CD4-positive, CD25-positive, alpha-beta regulatory T cell (primary cell): ENCODE data around the gene ITGA11. TPM values are rescaled to one million over a fixed set of nuclear protein-coding genes. Genes with fewer than 3 reads are reported as not detected.

Source experiments
- ATAC-seq, 2 donors: fragments of 150-1000 bp; cut with Tn5 transposase; one replicate each; pipeline ENCODE4 v1.10.0; 2021; ENCODE audit warnings: low read depth in 2 of 2, moderate number of reproducible peaks in 2 of 2, moderate library complexity in 1 of 2
- DNase-seq, 3 donors: peaks; one replicate each; pipeline versions ENCODE4 v3.0.0 to v3.0.0-alpha.2; 2012 to 2022; ENCODE audit warnings: mixed read lengths in 1 of 3
- H3K27ac ChIP-seq: one replicate; pipeline ENCODE4 v1.7.0; 2013; ENCODE audit warnings: mild to moderate bottlenecking, low read length; ENCODE audit not compliant: insufficient read depth, poor library complexity, severe bottlenecking
- H3K27me3 ChIP-seq: one replicate; pipeline ENCODE4 v1.7.0; 2013; ENCODE audit warnings: low read length; ENCODE audit not compliant: control insufficient read depth, insufficient read depth
- H3K36me3 ChIP-seq: one replicate; pipeline ENCODE4 v1.7.0; 2013; ENCODE audit warnings: mild to moderate bottlenecking, low read length, moderate library complexity; ENCODE audit not compliant: control insufficient read depth, insufficient read depth
- H3K4me1 ChIP-seq: 2 replicates; pipeline ENCODE4 v1.7.0; 2013; ENCODE audit warnings: mild to moderate bottlenecking, low read length; ENCODE audit not compliant: insufficient read depth, control insufficient read depth, poor library complexity, severe bottlenecking
- H3K4me3 ChIP-seq: one replicate; pipeline ENCODE4 v1.7.0; 2013; ENCODE audit warnings: low read depth, mild to moderate bottlenecking, low read length, moderate library complexity
- H3K9me3 ChIP-seq, 2 experiments: 1 replicate in 1 of 2; 2 replicates in 1 of 2; pipeline ENCODE4 v1.7.0; 2013; ENCODE audit warnings: low read length in 2 of 2, mild to moderate bottlenecking in 1 of 2, moderate library complexity in 1 of 2; ENCODE audit not compliant: control insufficient read depth in 2 of 2
- H3K27ac Mint-ChIP-seq, 3 donors: one replicate each; pipeline ENCODE4 v1.8.0; 2020 to 2022; ENCODE audit warnings: mild to moderate bottlenecking in 3 of 3, mixed read lengths in 3 of 3, moderate library complexity in 2 of 3
- H3K27me3 Mint-ChIP-seq: one replicate; pipeline ENCODE4 v1.8.0; 2022; ENCODE audit warnings: mild to moderate bottlenecking, mixed read lengths
- H3K36me3 Mint-ChIP-seq: one replicate; pipeline ENCODE4 v1.8.0; 2020; ENCODE audit warnings: mixed read lengths
- H3K4me1 Mint-ChIP-seq, 4 donors: one replicate each; pipeline ENCODE4 v1.8.0; 2020 to 2022; ENCODE audit warnings: mixed read lengths in 4 of 4, mild to moderate bottlenecking in 1 of 4
- H3K4me3 Mint-ChIP-seq, 4 donors: one replicate each; pipeline ENCODE4 v1.8.0; 2020 to 2022; ENCODE audit warnings: mild to moderate bottlenecking in 4 of 4, mixed read lengths in 4 of 4, moderate library complexity in 3 of 4
- H3K9me3 Mint-ChIP-seq, 7 donors: one replicate each; pipeline ENCODE4 v1.8.0; 2020 to 2022; ENCODE audit warnings: mixed read lengths in 7 of 7, mild to moderate bottlenecking in 3 of 7, moderate library complexity in 2 of 7
- polyA plus RNA-seq, 4 donors: library from polyadenylated mRNA; unstranded; fragments of 300-500 nt; fragmentation: Illumina TruSeq; gene quantifications; one replicate each; pipeline ENCODE4 v1.2.3, GENCODE V29; 2021
- total RNA-seq: library from RNA; stranded (reverse); gene quantifications from one replicate; pipeline ENCODE4 v1.2.3, GENCODE V29; 2022

Gene ITGA11
- total and polyA plus RNA-seq, 5 donors from 2014 or later, result 0.02 to 0.05 TPM; not detected in 3

- H3K9me3 Mint-ChIP-seq, result peaks cover 0 to 1% (median 0%) of the 10 kb centered on the region in 7 donors
- DNase-seq (no peak), ATAC-seq (no peak)
- H3K4me1 ChIP-seq, result no peaks in the 10 kb centered on the region
- no peak overlapping the region for H3K27ac ChIP-seq
- no peak overlapping the region for H3K27ac Mint-ChIP-seq
- no peaks in the 10 kb centered on the region for H3K36me3 ChIP-seq
- no peak overlapping the region for H3K4me3 ChIP-seq
- no peaks in the 10 kb centered on the region for H3K27me3 Mint-ChIP-seq
- no peaks in the 10 kb centered on the region for H3K27me3 ChIP-seq
- H3K36me3 Mint-ChIP-seq, result no peaks in the 10 kb centered on the region
- no peak overlapping the region for H3K4me3 Mint-ChIP-seq
- H3K4me1 Mint-ChIP-seq, result peaks cover 0 to 2% (median 0%) of the 10 kb centered on the region in 4 donors
- no peaks in the 10 kb centered on the region for H3K9me3 ChIP-seq
Observed at GRCh38 chr15:68334661-68335124, 97.3 kb downstream of the ITGA11 start.

- H3K4me1 Mint-ChIP-seq, result peaks cover 0 to 2% (median 0%) of the 10 kb centered on the region in 4 donors
- H3K9me3 Mint-ChIP-seq, result peaks cover 0 to 1% (median 0%) of the 10 kb centered on the region in 7 donors
- no peak overlapping the region for H3K27ac Mint-ChIP-seq
- Histone ChIP-seq H3K36me3 (no peaks in the 10 kb centered on the region), H3K4me3 (no peak overlapping the region), H3K27me3 (no peaks in the 10 kb centered on the region), H3K4me1 (no peaks in the 10 kb centered on the region), H3K27ac (no peak overlapping the region), H3K9me3 (no peaks in the 10 kb centered on the region)
- no peaks in the 10 kb centered on the region for H3K36me3 Mint-ChIP-seq
- DNase-seq, result no peak
- no peaks in the 10 kb centered on the region for H3K27me3 Mint-ChIP-seq
- ATAC-seq, result no peak
- H3K4me3 Mint-ChIP-seq, result no peak overlapping the region
Observed at GRCh38 chr15:68333775-68334470, 98.0 kb downstream of the ITGA11 start.

- H3K36me3 Mint-ChIP-seq, result no peaks in the 10 kb centered on the region
- Histone ChIP-seq H3K4me3 (no peak overlapping the region), H3K9me3 (no peaks in the 10 kb centered on the region), H3K36me3 (no peaks in the 10 kb centered on the region), H3K27ac (no peak overlapping the region), H3K27me3 (no peaks in the 10 kb centered on the region), H3K4me1 (no peaks in the 10 kb centered on the region)
- no peaks in the 10 kb centered on the region for H3K27me3 Mint-ChIP-seq
- no peak overlapping the region for H3K27ac Mint-ChIP-seq
- H3K4me1 Mint-ChIP-seq, result peaks cover 0 to 13% (median 3%) of the 10 kb centered on the region in 4 donors
- no peak overlapping the region for H3K4me3 Mint-ChIP-seq
- DNase-seq (no peak), ATAC-seq (no peak)
- peaks cover 0 to 1% (median 0%) of the 10 kb centered on the region in 7 donors for H3K9me3 Mint-ChIP-seq
Observed at GRCh38 chr15:68332266-68332665, 99.7 kb downstream of the ITGA11 start.

GRCh38 chr15:68330901-68331300 lies 101.1 kb downstream of the ITGA11 start:
- Histone ChIP-seq H3K27me3 (no peaks in the 10 kb centered on the region), H3K4me1 (no peaks in the 10 kb centered on the region), H3K9me3 (no peaks in the 10 kb centered on the region), H3K4me3 (no peak overlapping the region), H3K36me3 (no peaks in the 10 kb centered on the region), H3K27ac (no peak overlapping the region)
- ATAC-seq, result no peak
- Mint-ChIP-seq H3K27me3 (peaks cover 5% of the 10 kb centered on the region), H3K36me3 (no peaks in the 10 kb centered on the region), H3K4me1 (peaks cover 0 to 15% (median 3%) of the 10 kb centered on the region in 4 donors), H3K27ac (no peak overlapping the region), H3K4me3 (no peak overlapping the region), H3K9me3 (peaks cover 0 to 1% (median 0%) of the 10 kb centered on the region in 7 donors)
- no peak for DNase-seq

- no peaks in the 10 kb centered on the region for H3K36me3 Mint-ChIP-seq
- H3K4me3 Mint-ChIP-seq, result no peak overlapping the region
- no peak overlapping the region for H3K27ac ChIP-seq
- peaks cover 0 to 15% (median 3%) of the 10 kb centered on the region in 4 donors for H3K4me1 Mint-ChIP-seq
- no peaks in the 10 kb centered on the region for H3K9me3 ChIP-seq
- H3K4me1 ChIP-seq, result no peaks in the 10 kb centered on the region
- H3K27me3 ChIP-seq, result no peaks in the 10 kb centered on the region
- peaks cover 0 to 1% (median 0%) of the 10 kb centered on the region in 7 donors for H3K9me3 Mint-ChIP-seq
- no peak overlapping the region for H3K27ac Mint-ChIP-seq
- no peak for ATAC-seq
- no peak overlapping the region for H3K4me3 ChIP-seq
- H3K27me3 Mint-ChIP-seq, result peaks cover 5% of the 10 kb centered on the region
- H3K36me3 ChIP-seq, result no peaks in the 10 kb centered on the region
- no peak for DNase-seq
Observed at GRCh38 chr15:68330416-68330815, 101.5 kb downstream of the ITGA11 start.

- Mint-ChIP-seq H3K4me3 (no peak overlapping the region), H3K4me1 (peaks cover 0 to 14% (median 3%) of the 10 kb centered on the region in 4 donors)
Observed at GRCh38 chr15:68328964-68329363, 103.0 kb downstream of the ITGA11 start.

GRCh38 chr15:68328443-68328842 lies 103.5 kb downstream of the ITGA11 start:
- H3K4me1 Mint-ChIP-seq, result peaks cover 0 to 13% (median 3%) of the 10 kb centered on the region in 4 donors
- Histone ChIP-seq H3K4me3 (no peak overlapping the region), H3K36me3 (no peaks in the 10 kb centered on the region), H3K27ac (no peak overlapping the region), H3K9me3 (no peaks in the 10 kb centered on the region), H3K4me1 (no peaks in the 10 kb centered on the region), H3K27me3 (no peaks in the 10 kb centered on the region)
- H3K27ac Mint-ChIP-seq, result no peak overlapping the region
- peaks cover 0 to 1% (median 0%) of the 10 kb centered on the region in 7 donors for H3K9me3 Mint-ChIP-seq
- ATAC-seq, result peak in 1 of 2 donors; percentile 26
- no peaks in the 10 kb centered on the region for H3K36me3 Mint-ChIP-seq
- peaks cover 5% of the 10 kb centered on the region for H3K27me3 Mint-ChIP-seq
- no peak overlapping the region for H3K4me3 Mint-ChIP-seq
- peak in 1 of 3 donors; percentile 39 for DNase-seq

More at GRCh38 chr15:68328964-68329363, 103.0 kb downstream of the ITGA11 start:
- H3K36me3 ChIP-seq, result no peaks in the 10 kb centered on the region
- ATAC-seq (no peak), DNase-seq (no peak)
- peaks cover 5% of the 10 kb centered on the region for H3K27me3 Mint-ChIP-seq
- H3K9me3 ChIP-seq, result no peaks in the 10 kb centered on the region
- no peak overlapping the region for H3K4me3 ChIP-seq
- no peaks in the 10 kb centered on the region for H3K27me3 ChIP-seq
- no peak overlapping the region for H3K27ac Mint-ChIP-seq
- H3K9me3 Mint-ChIP-seq, result peaks cover 0 to 1% (median 0%) of the 10 kb centered on the region in 7 donors
- no peak overlapping the region for H3K27ac ChIP-seq
- H3K36me3 Mint-ChIP-seq, result no peaks in the 10 kb centered on the region
- no peaks in the 10 kb centered on the region for H3K4me1 ChIP-seq
